NCI-H82 (cell line): ENCODE data around the gene RAB1B.
A peak's percentile ranks its signal among the peaks of the same experiment; 100 is the strongest.

Experiments
- DNase-seq: peaks from one replicate; lab custom pipeline; 2025; lab: John Stamatoyannopoulos, UW

Gene RAB1B

GRCh38 chr11:66284526-66285078 lies 16.2 kb downstream of the RAB1B start:
- no peak for DNase-seq

DNA sequence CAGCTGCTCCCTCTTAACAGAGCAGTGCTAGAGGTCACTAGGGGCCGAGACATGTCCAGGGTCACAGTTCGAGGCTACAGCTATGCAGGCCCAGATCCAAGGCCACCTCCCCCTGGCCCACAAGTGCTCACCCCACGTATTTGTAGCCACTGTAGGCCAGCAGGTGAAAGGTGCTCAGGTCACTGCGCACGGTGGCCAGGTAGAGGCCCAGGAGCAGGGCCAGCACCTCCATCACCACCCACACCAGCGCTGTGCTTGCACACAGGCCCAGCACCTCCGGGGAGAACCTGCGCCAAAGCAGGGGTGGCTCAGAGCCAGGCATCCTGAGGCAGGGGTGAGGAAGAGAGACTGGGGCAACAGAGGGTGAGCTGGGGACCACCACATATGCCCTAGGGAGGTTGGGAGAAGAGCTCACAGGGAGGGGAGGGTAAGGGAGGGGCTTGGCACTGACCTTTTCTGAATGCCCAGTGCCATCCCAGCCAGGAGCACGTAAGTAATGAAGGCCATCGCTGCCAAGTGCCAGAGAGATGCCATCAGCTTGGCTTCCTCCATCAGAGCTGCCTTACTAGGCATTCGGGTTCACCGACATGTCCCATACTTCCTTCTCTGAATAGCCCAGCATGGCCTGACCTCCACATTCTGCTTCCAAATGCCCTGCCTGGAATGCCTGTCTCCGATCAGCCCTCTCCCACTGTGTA lies 17.0 kb downstream of the RAB1B start:
- DNase-seq = no peak

GRCh38 chr11:66286699-66287098 lies 18.3 kb downstream of the RAB1B start:
- no peak for DNase-seq

GRCh38 chr11:66287211-66287888 lies 18.9 kb downstream of the RAB1B start:
- DNase-seq = no peak

- DNase-seq = no peak
Measured at GRCh38 chr11:66287889-66288670, 19.6 kb downstream of the RAB1B start.

DNA sequence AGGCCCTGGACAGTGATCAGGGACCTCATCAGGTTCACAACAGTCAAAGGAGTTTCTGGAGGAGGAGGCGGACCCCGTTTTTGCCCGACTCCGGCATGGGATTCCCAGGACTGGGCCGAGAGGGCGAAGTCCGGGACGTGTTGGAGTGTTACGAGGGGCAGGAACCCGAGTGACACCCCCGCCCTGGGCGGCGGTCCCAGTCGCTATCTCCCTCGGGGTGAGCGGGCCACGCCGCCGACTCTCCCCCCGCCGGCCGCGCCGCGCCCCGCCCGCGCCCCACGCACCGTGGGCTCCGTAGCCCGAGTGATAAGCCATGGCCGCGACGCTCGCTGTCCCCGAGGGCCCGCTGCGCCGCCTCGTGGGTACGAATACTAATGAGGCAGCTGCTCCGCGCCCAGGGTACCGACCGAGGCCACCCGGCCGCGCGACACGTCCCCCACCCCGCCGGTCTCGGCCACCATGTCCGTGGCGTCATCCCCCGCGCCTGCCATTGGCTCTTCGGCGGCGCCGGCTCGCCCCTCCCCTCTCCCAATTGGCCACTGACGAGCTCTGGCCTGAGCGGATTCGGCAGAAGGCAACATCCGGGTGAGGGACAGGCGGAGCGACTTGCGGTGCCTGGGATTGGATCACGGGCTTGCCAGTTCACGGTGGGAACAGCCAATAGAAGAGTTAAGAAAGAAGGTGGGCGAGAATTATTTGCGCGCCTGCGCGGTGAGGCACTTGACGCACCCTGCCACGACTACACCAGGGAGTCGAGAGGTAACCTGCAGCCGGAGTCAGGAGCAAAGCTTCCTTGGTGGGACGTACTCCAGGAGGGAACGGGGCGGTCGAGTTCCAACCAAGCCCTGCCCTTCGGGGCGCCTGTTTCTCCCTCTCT lies 20.5 kb downstream of the RAB1B start, which contains the start of gene YIF1A:
TSS of gene YIF1A (minus strand) at position 473 of the 877 bp plus-strand sequence. CDS start at position 315, 158 bp downstream.
- DNase-seq = peak; percentile 99

GRCh38 chr11:66289548-66290329 lies 21.3 kb downstream of the RAB1B start:
- peak; percentile 80 for DNase-seq

GRCh38 chr11:66290330-66290621 lies 21.8 kb downstream of the RAB1B start:
- no peak for DNase-seq

DNA sequence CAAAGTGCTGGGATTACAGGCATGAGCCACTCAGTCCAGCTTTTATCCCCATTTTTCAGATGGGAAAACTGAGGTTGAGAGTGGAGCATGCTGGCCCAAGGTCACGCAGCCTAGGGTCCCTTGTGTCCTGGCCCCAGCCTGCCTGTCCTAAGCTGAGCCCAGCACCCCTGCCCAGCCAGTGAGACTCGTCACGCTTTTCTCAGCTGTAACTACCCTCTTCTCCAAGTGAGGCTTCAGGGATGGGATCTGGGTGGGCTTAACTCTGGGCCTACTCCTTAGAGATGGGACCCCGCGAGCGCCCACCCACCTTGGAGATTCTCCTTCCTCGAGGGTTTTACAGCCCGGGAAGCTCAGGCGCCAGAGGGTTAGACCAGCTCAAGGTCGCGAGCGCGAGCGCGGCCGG lies 22.9 kb downstream of the RAB1B start:
- no peak for DNase-seq

DNA sequence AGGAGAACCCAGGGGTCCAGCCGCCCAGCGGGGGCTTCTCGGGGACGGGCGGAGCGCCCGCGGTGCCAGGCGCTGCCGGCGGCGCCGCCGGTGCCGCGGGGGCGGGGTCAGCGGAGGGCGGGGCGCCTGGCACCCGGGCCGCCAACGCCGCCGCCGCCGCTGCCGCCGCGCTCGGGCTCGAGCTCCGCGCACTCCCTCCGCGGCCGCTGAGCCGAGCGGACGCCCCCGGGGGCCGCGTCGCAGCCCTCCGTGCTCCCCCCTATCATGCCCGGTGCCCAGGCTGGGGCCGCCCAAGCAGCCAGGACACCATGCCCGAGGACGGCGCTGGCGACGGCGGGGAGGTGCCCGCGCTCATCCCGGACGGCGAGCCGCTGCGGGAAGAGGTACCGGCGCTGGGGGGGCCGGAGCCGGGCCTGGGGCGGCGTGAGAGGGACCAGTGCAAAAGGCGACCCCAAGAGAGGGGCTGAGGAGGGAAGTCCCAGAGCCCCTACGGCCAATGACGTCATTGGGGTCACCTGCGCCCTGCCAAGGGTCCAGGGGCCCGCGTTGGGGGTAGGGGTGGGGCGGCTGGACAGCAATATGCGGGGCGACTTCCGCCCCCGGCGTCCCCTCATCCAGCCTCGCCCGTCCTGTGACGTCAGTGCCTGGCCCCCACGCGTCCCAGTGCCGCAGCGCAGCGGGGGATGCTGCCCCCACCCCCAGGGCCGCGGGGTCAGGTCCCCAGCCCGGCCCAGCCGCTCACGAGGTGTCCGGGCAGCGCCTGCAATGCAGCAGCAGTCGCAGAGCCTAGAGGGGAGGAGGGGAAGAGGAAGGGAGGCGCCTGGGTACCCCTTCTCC lies 23.5 kb downstream of the RAB1B start, which contains the start of gene TMEM151A:
TSS of gene TMEM151A (plus strand) at position 189 of the 837 bp plus-strand sequence. CDS start at position 309, 120 bp downstream.
- DNase-seq = peak; percentile 40

DNA sequence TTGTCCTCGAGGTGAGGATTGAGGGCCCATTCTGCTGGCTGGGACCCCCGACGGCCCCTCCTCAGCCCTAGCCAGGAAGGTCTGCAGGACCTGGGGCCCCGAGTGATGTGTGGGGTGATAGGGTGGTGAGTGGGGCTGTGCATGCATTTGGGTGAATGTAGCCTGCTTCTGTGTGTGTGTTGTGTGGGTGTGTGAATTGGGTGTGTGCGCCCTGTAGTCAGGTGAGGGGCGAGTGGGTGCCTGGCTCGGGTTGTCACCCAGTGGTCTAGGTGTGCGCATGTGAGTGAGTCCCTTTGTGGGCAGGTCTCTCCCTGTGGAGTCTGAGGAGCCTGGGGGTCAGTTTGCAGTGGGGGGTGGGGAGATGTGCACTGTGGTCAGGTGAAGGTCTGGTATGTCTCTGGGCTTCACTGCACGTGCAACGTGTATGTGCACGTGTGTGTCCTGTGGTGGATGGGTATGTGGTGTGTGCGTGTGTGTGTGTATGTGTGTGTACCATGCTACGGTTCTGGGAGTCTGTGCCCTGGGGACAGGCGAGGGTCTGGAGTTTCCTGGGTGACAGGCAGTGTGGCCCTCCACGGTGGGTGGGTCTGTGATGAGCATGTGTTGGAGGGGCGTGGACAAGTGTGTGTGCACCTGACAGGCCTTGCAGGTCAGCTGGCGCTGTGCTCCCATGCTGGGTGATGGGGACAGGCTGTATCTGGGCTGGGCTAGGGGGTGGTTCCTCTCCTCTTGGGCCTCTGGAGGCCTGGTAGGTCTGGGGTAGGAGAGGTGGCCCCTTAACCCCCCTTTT lies 24.3 kb downstream of the RAB1B start:
- no peak for DNase-seq

DNA sequence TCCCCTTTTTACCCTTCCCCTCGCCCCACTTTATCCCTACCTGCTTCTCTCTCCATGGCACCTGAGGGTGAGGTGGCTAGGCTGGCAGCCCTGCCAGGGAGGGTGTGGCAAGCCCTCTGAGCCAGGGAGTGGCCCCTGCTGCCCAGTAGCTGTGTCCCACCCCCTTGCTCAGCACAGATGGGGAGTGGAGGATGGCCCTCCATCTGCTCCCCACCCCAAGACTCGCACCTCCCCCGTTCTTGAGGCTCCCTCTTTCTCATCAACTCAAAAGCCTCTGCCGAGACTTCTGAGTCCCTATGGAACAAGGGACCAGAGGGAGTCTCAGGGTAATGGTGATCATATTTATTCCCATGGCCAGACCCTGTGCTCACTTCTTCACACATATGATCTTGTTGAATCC lies 24.9 kb downstream of the RAB1B start:
- DNase-seq = no peak

- no peak for DNase-seq
Measured at GRCh38 chr11:66293777-66294625, 25.6 kb downstream of the RAB1B start.

DNA sequence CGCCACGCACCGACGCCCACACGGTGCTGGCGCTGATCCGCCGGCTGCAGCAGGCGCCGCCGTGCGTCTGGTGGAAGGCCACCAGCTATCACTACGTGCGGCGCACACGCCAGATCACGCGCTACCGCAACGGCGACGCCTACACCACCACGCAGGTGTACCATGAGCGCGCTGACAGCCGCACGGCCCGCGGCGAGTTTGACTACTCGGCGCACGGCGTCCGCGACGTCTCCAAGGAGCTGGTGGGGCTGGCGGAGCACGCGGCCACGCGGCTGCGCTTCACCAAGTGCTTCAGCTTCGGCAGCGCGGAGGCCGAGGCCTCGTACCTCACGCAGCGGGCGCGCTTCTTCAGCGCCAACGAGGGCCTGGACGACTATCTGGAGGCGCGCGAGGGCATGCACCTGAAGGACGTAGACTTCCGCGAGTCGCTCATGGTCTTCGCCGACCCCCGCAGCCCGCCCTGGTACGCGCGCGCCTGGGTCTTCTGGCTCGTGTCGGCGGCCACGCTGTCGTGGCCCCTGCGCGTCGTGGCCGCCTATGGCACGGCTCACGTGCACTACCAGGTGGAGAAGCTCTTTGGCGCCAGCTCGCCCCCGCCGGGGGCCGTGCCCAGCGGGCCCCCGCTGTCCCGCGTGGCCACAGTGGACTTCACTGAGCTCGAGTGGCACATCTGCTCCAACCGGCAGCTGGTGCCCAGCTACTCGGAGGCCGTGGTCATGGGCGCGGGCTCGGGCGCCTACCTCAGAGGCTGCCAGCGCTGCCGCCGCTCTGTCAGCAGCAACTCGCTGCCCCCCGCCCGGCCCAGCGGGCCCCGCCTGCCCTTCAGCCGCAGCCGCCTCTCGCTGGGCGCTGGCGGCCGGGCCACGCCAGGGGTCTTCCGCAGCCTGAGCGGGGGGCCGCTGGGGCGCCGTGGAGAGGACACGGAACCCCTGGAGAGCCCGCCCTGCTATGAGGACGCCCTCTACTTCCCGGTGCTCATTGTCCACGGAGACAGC lies 26.5 kb downstream of the RAB1B start:
- DNase-seq = no peak

DNA sequence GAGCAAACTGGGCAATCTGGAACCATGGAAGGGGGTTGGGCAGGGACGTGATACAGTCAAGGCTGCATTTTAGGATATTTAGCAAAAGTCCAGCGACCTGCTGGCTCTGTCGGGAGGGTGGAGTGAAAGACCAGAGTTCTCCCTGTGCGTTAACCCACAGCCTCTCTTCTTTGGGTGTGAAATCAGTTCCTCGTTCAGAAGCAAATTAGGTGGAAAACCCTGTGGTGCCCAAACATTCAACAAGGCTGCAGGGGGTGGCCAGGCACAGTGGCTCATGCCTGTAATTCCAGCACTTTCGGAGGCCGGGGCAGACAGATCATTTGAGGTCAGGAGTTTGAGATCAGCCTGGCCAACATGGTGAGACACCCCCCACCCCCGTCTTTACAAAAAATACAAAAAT lies 29.2 kb downstream of the RAB1B start:
- no peak for DNase-seq

GRCh38 chr11:66299186-66299585 lies 30.7 kb downstream of the RAB1B start:
- DNase-seq = no peak

DNA sequence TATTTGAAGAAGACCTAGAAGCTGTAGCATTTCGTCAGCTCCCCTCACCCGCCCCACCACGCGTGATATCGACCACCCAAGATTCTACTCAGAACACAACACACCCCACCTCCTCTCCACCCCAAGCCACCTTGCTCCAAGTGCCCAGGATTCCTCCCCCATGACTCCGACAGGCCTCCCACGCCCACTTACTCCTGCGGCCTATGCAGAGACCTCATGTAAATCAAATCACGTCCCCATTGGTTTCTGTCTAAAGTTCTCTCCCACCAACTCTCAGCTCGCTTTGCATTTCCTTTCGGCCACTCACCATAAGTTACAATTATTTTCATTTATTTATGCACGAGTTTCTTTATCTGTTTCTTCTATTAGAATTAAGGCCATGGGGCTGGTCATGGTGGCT lies 34.2 kb downstream of the RAB1B start:
- no peak for DNase-seq
